Activated naive CD4-positive, alpha-beta T cell treated with anti-CD3 and anti-CD28 coated beads, Interleukin-2, amount 50 U/mL, for 24 hours (primary cell): ENCODE measurements around the gene NPHS1.
"Not testable (repeated sequence)": the region's sequence is repeated elsewhere in the genome, so short reads cannot be mapped to it uniquely, and the experiment has no call there.

ENCODE experiments used
- H3K27ac Mint-ChIP-seq: one replicate; pipeline ENCODE4 v1.8.0; 2021; ENCODE audit warnings: mild to moderate bottlenecking, mixed read lengths
- H3K27me3 Mint-ChIP-seq: one replicate; pipeline ENCODE4 v1.8.0; 2021; ENCODE audit warnings: mixed read lengths
- H3K36me3 Mint-ChIP-seq: one replicate; pipeline ENCODE4 v1.8.0; 2021; ENCODE audit warnings: mixed read lengths
- H3K4me1 Mint-ChIP-seq: one replicate; pipeline ENCODE4 v1.8.0; 2021; ENCODE audit warnings: mixed read lengths
- H3K4me3 Mint-ChIP-seq: one replicate; pipeline ENCODE4 v1.8.0; 2021; ENCODE audit warnings: mild to moderate bottlenecking, mixed read lengths
- H3K9me3 Mint-ChIP-seq: one replicate; pipeline ENCODE4 v1.8.0; 2021; ENCODE audit warnings: mixed read lengths

NPHS1 gene, protein sequence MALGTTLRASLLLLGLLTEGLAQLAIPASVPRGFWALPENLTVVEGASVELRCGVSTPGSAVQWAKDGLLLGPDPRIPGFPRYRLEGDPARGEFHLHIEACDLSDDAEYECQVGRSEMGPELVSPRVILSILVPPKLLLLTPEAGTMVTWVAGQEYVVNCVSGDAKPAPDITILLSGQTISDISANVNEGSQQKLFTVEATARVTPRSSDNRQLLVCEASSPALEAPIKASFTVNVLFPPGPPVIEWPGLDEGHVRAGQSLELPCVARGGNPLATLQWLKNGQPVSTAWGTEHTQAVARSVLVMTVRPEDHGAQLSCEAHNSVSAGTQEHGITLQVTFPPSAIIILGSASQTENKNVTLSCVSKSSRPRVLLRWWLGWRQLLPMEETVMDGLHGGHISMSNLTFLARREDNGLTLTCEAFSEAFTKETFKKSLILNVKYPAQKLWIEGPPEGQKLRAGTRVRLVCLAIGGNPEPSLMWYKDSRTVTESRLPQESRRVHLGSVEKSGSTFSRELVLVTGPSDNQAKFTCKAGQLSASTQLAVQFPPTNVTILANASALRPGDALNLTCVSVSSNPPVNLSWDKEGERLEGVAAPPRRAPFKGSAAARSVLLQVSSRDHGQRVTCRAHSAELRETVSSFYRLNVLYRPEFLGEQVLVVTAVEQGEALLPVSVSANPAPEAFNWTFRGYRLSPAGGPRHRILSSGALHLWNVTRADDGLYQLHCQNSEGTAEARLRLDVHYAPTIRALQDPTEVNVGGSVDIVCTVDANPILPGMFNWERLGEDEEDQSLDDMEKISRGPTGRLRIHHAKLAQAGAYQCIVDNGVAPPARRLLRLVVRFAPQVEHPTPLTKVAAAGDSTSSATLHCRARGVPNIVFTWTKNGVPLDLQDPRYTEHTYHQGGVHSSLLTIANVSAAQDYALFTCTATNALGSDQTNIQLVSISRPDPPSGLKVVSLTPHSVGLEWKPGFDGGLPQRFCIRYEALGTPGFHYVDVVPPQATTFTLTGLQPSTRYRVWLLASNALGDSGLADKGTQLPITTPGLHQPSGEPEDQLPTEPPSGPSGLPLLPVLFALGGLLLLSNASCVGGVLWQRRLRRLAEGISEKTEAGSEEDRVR (N-terminal part only)

DNA sequence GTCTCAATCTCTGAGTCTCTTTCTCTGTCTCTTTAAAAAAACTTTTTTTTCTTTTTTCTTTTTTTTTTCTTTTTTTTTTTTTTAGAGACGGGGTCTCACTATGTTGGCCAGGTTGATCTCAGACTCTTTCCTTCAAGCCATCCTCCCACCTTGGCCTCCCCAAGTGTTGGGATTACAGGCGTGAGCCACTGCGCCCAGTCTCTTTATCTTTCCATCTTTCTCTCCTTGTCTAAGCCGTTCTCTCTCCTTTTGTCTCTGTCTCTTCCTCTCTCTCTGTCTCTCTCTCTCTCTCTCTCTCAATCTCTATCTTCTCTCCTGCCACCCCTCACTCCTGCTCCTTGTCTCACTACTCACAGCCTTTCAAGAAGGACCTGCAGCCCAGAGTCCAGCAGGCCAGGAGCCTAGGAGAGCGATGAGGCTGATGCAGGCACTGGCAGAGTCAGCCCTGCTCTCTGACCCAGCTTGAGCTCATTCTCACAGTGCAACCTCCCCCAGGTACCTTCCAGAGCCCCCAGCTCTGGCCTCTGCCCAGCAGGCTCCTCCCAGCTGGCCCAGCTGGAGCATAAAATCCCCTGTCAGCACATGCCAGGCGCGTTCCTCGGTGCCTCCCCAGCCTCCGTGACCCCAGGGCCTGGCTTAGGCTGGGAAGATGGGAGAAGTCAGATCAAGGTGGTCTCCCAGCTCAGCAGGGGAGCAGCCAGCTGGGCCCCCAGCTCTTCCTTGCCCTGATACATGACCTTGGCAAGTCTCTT lies at the start of gene NPHS1:
Gene NPHS1, minus strand, starts transcription at position 476 of the 752 bp plus-strand sequence. CDS start 667 bp downstream, outside the sequence.
- Mint-ChIP-seq H3K27me3 (peaks cover 30% of the 10 kb centered on the region), H3K36me3 (no peaks in the 10 kb centered on the region), H3K9me3 (no peaks in the 10 kb centered on the region), H3K27ac (no peak within 1 kb of the TSS), H3K4me3 (no peak within 1 kb of the TSS), H3K4me1 (peaks cover 8% of the 10 kb centered on the region)

DNA sequence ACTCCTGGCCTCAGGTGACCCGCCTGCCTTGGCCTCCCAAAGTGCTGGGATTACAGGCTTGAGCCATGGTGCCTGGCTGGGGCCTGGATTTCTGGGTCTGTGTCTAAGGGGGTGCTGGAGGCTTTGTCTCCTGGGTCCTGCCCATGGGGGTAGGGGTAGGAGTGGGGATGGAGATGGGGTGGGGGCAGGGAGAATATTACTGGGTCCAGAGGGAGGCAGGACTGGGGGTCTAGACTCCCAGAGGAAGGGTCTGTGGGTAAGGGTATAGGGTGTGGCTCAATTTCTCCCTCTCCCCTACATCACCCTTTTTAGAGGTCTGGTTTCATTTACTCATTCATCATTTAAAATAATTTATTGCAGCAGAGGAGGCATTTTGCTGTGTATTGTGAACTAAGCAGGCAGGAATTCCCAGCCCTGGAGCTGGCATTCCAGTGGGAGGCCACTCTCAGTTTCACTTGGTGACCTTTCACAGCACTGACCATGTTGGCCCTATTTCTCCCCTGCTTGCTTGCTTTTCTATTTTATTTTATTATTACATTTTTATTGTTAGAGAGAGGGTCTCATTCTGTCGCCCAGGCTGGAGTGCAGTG lies 48.8 kb upstream of the NPHS1 start:
- Mint-ChIP-seq H3K4me1 (peaks cover 45% of the 10 kb centered on the region), H3K27me3 (no peaks in the 10 kb centered on the region), H3K4me3 (peak overlapping the region; percentile 90), H3K9me3 (no peaks in the 10 kb centered on the region), H3K27ac (peak overlapping the region; percentile 46), H3K36me3 (peaks cover 4% of the 10 kb centered on the region)

DNA sequence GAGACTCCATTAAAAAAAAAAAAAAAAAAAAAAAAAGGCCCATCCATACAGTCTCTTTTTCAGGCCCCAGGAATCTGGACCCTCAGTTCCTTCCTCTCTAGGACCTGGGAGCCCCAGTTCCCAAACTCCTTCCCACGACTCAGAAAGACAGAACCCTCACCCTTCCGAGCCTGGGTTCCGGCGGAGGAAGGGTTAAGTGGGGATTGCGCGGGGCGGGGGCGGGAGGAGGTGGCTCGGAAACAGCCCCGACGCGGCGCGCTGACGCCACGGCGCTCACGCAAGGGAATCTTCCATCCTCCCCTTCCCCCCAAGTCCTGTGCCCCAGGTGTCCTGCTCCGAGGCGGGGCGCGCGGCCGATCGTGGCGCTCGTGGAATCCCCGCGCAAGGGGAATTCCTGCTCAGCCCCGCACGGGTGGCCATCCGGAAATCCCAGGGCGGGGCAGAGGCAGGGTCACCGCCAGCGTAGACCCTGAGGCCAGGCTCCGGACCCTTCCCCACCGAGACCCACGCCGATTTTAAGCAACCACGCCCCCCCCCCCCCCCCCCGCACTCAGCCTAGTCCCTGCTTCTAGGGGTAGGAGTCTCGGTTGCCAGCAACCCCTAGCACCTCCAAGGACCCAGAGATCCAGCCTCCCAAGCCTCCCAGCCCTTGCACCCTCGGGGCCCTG lies 47.4 kb upstream of the NPHS1 start:
- peaks cover 7% of the 10 kb centered on the region for H3K36me3 Mint-ChIP-seq
- H3K27me3 Mint-ChIP-seq: no peaks in the 10 kb centered on the region
- peak overlapping the region; percentile 90 for H3K4me3 Mint-ChIP-seq
- H3K9me3 Mint-ChIP-seq: no peaks in the 10 kb centered on the region
- peaks cover 46% of the 10 kb centered on the region for H3K4me1 Mint-ChIP-seq
- H3K27ac Mint-ChIP-seq: peak overlapping the region; percentile 88

DNA sequence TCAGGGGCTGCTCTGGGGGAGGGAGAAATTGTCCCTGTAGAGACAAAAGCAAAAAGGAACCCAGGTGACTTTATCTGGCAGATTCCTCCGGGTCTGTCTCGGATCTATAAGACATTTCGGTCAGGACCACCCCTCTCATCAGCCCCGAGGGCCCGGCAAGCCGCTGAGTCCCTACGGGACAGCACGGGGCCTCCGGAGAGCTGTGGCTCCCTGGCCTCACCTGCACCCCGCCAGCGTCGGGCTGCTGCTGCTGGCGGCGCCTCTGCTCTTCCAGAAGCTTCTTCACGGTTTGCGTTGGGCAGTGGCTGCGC lies 46.1 kb upstream of the NPHS1 start:
- no peaks in the 10 kb centered on the region for H3K9me3 Mint-ChIP-seq
- peaks cover 37% of the 10 kb centered on the region for H3K4me1 Mint-ChIP-seq
- peaks cover 7% of the 10 kb centered on the region for H3K36me3 Mint-ChIP-seq
- H3K27me3 Mint-ChIP-seq: no peaks in the 10 kb centered on the region
- H3K27ac Mint-ChIP-seq: peak overlapping the region; percentile 88
- peak overlapping the region; percentile 90 for H3K4me3 Mint-ChIP-seq

DNA sequence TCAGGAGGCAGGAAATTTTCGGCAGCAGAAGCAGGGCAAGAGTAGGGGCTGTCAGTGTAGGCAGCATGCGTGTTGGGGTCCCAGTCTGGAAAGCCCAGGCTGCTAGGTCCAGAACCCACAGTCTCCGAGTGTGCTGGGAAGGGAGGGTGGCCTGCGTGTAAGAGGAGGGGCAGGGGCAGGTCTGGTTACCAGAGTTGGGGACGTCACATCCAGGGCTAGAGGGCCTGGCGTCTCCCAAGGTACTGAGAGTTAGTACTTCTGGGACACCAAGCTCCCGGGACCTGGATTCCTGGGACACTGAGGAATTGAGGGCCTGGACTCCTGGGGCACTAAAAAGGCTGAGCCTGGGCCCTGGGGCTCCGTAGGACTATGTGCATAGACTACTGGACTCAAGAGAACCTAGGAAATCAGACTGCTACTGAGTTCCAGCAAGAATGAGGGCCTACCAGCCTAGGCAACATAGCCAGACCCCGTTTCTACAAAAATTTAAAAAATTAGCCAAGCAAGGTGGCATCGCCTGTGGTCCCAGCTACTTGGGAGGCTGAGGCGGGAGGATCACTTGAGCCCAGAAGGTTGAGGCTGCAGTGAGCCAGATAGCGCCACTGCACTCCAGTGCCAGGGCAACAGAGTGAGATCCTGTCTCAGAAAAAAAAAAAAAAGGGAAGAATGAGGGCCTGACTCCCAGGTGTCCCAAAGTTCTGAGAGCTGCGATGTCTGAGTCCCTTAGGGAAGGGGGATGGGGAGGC lies 45.6 kb upstream of the NPHS1 start:
- Mint-ChIP-seq H3K4me1 (peaks cover 35% of the 10 kb centered on the region), H3K9me3 (no peaks in the 10 kb centered on the region), H3K27me3 (no peaks in the 10 kb centered on the region), H3K36me3 (peaks cover 7% of the 10 kb centered on the region), H3K4me3 (peak overlapping the region; percentile 90), H3K27ac (peak overlapping the region; percentile 51)

DNA sequence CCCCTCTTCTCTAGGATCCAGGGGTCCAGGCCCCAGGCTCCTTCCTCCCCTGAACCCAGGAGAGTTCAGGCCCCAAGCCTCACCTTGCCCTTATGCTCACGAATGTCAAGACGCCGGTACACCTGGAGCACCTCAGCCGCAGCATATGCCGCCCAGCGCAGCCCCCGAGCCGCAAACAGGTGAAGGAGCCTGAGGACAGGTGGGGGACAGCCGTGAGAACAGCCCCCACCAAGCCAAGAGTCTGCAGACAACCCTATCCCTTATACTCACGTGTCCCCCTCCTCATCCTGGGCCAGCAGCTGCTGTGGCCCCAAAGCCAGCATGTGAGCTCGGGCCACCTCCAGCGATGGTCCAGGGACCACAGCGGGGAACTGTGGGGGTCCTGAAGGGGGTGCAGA lies 44.3 kb upstream of the NPHS1 start:
- H3K4me1 Mint-ChIP-seq: peaks cover 28% of the 10 kb centered on the region
- peaks cover 11% of the 10 kb centered on the region for H3K36me3 Mint-ChIP-seq
- no peak overlapping the region for H3K27ac Mint-ChIP-seq

DNA sequence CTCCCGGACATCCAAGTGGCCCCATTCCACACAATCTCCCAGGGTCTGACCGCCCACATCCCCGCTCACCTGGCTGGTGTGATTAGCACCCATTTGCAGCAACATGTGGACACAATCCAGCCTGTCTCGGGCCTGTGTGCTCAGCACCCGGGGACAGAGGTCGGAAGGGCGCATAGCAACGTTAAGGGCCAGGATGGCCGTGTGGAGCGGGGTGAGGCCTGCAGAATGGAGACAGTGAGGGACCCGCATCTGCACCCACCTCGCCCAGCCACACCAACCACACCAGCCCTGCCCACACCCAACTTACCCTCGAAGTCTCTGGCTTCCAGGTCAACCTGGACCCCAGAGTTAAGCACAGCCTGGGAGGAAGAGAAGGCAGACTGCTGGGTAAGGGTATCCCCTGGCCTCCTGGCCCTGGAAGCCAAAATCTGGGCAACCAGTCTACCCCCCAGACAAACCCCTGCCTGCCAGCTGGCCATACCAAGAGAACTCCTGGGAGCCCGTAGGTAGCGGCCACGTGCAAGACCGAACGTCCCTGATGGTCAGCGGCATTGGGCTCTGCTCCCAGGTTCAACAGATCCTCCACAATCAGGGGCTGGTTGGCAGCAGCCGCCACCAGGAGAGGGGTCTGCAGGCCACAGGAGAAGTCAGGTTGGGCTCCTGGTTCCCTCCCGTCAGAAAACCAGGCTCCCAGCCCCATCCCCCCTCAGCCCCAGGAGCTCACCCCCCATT lies 43.8 kb upstream of the NPHS1 start:
- H3K36me3 Mint-ChIP-seq: peaks cover 11% of the 10 kb centered on the region
- peak overlapping the region; percentile 84 for H3K27ac Mint-ChIP-seq
- H3K9me3 Mint-ChIP-seq: no peaks in the 10 kb centered on the region
- peaks cover 27% of the 10 kb centered on the region for H3K4me1 Mint-ChIP-seq
- H3K27me3 Mint-ChIP-seq: no peaks in the 10 kb centered on the region
- peak overlapping the region; percentile 90 for H3K4me3 Mint-ChIP-seq

More for the DNA sequence above, 44.3 kb upstream of the NPHS1 start:
- peak overlapping the region; percentile 90 for H3K4me3 Mint-ChIP-seq
- H3K27me3 Mint-ChIP-seq: no peaks in the 10 kb centered on the region
- H3K9me3 Mint-ChIP-seq: no peaks in the 10 kb centered on the region

DNA sequence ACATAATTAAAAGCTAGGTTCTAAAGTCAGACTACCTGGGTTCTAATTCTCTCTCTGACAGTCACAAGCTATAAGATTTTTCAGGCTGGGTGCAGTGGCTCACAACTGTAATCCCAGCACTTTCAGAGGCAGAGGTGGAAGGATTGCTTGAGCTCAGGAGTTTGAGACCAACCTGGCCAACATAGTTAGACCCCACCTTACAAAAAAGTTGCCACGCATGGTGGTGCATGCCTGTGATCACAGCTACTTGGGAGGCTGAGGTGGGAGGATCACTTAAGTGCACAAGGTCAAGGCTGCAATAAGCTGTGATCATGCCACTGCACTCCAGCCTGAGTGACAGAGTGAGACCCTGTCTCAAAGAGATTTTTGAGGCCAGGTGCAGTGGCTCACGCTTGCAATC lies 42.0 kb upstream of the NPHS1 start:
- Mint-ChIP-seq H3K27ac (no peak overlapping the region), H3K9me3 (no peaks in the 10 kb centered on the region), H3K4me1 (peaks cover 27% of the 10 kb centered on the region), H3K4me3 (peak overlapping the region; percentile 49), H3K36me3 (peaks cover 15% of the 10 kb centered on the region), H3K27me3 (no peaks in the 10 kb centered on the region)

DNA sequence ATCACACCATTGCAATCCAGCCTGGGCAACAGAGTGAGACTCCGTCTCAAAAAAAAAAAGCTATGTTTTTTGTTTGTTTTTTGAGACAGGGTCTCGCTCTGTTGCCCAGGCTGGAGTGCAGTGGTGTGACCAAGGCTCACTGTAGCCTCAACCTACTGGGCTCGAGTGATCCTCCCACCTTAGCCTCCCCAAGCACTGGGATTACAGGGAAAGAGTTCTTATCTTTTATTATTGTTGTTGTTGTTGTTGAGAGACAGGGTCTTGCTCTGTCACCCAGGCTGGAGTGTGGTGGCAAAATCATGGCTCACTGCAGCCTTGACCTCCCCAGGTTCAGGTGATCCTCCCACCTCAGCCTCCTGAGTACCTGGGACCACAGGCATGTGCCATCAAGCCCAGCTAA lies 39.5 kb upstream of the NPHS1 start:
- Mint-ChIP-seq H3K36me3 (peaks cover 20% of the 10 kb centered on the region), H3K4me1 (peaks cover 22% of the 10 kb centered on the region)
- not testable (repeated sequence) for H3K27ac Mint-ChIP-seq, H3K9me3 Mint-ChIP-seq, H3K4me3 Mint-ChIP-seq, H3K27me3 Mint-ChIP-seq

DNA sequence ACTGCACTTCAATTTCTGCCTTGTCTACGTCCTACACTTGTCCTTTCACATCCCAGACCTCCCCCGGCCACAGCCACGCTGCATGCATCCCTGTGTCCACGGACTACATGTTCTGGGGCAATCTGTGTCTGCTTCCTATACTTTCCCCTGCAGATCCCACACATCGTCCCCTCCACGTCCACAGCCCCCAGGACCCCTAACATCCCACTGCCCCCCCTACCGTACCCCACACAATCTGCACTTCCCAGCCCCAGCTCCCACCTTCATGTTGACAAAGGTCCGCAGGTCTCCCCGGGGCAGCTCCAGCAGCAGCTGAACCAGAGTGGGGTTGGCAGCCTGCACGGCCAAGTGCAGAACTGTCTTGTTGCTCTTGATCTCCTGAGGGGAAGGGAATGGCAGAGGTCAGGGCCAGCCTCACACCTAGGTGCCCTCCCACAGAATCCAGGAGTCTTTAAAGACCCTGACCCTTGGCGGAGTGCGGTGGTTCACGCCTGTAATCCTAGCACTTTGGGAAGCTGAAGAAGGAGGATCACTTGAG lies 37.9 kb upstream of the NPHS1 start:
- peaks cover 17% of the 10 kb centered on the region for H3K36me3 Mint-ChIP-seq
- no peak overlapping the region for H3K4me3 Mint-ChIP-seq
- H3K9me3 Mint-ChIP-seq: no peaks in the 10 kb centered on the region
- H3K4me1 Mint-ChIP-seq: peaks cover 15% of the 10 kb centered on the region
- H3K27me3 Mint-ChIP-seq: no peaks in the 10 kb centered on the region
- peak overlapping the region; percentile 74 for H3K27ac Mint-ChIP-seq

DNA sequence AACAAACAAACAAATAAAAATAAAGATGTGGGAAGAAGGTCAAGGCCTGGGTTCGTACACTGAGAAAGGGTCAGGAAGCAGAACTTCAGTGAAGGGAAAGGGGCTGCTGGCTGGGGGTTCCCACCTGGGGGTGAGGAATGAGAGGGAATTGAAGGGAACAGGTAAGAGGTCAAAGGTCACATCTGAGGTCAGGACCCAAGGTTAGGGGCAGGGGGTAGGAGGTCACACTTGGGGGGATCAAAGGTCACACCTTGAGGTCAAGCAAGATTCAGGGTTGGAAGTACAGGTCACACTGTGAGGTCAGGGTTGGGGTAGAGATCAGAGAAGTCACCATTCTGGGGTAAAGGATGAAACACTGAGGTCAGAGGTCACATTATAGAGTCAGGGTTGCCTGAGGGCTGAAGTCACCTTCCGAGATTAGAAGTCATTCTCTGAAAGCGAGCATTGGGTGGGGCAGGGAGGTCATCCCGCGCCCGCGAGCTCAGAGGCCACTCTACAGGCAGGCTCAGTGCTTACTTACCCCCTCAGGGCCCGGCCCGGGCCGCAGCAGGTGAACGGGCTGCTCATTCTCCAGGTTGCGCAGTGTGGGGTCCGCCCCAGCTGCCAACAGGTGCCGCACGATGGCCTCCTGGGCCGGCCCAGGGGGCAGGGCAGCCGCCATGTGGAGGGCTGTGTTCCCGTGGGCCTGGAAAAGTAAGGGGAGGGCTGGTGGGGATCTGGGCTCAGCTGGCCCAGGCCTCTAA lies 37.2 kb upstream of the NPHS1 start:
- Mint-ChIP-seq H3K27me3 (no peaks in the 10 kb centered on the region), H3K4me1 (peaks cover 15% of the 10 kb centered on the region), H3K27ac (no peak overlapping the region), H3K4me3 (no peak overlapping the region), H3K9me3 (no peaks in the 10 kb centered on the region), H3K36me3 (peaks cover 17% of the 10 kb centered on the region)

DNA sequence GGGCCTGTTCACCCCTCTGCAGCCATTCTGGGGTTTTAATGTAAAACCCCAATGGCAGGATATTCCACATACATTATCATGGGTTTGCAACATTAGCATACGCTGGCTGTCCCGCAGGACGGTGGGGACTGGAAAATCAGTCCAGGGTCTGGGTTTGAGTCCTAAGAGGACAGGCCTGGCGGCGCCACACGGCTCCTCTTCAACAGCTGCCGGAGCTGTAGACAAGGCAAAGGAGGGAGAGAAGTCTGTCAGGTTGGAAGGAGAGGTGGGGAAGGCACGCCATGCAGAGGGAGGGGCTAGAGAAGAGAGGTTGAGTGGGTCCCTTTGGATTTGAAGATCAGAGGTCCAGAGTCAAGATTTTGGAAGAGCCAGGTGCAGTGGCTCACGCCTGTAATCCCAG lies 36.1 kb upstream of the NPHS1 start:
- H3K27ac Mint-ChIP-seq: no peak overlapping the region
- no peaks in the 10 kb centered on the region for H3K9me3 Mint-ChIP-seq
- peaks cover 12% of the 10 kb centered on the region for H3K4me1 Mint-ChIP-seq
- H3K36me3 Mint-ChIP-seq: peaks cover 17% of the 10 kb centered on the region
- no peaks in the 10 kb centered on the region for H3K27me3 Mint-ChIP-seq
- no peak overlapping the region for H3K4me3 Mint-ChIP-seq

DNA sequence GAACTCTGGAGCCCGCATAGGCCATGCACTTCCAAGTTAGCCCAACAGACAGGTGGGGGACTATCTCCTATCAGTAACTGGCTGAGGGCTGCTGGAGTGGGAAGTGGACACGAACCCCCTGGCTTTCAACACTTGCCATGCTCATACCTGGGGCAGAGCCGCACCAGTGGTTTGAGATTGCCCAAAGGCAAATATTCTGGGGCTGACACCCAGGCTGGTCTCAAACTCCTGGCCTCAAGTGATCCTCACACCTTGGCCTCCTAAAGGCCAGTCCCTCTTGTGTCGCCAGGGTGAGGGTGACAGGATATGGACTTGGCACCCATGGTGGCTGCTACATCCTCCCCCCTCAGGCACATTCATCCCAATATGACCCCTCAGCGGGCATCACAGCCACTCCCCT lies 34.9 kb upstream of the NPHS1 start:
- Mint-ChIP-seq H3K27ac (no peak overlapping the region), H3K4me3 (no peak overlapping the region), H3K27me3 (no peaks in the 10 kb centered on the region), H3K36me3 (peaks cover 14% of the 10 kb centered on the region), H3K4me1 (peaks cover 7% of the 10 kb centered on the region), H3K9me3 (no peaks in the 10 kb centered on the region)
